ENCODE results near the gene ERGIC1.

- TF ChIP-seq CTCF (IDR thresholded peaks at IDR 0.05) (no peak), EP300 (IDR thresholded peaks at IDR 0.05) (no peak)
These were observed 123.4 kb downstream of the ERGIC1 start for GRCh38 chr5:172957458-172957857.

Measured in tibial nerve (tissue), 4 donors.